ENCODE results near the gene HOMER2.

The HOMER2 gene

DNA sequence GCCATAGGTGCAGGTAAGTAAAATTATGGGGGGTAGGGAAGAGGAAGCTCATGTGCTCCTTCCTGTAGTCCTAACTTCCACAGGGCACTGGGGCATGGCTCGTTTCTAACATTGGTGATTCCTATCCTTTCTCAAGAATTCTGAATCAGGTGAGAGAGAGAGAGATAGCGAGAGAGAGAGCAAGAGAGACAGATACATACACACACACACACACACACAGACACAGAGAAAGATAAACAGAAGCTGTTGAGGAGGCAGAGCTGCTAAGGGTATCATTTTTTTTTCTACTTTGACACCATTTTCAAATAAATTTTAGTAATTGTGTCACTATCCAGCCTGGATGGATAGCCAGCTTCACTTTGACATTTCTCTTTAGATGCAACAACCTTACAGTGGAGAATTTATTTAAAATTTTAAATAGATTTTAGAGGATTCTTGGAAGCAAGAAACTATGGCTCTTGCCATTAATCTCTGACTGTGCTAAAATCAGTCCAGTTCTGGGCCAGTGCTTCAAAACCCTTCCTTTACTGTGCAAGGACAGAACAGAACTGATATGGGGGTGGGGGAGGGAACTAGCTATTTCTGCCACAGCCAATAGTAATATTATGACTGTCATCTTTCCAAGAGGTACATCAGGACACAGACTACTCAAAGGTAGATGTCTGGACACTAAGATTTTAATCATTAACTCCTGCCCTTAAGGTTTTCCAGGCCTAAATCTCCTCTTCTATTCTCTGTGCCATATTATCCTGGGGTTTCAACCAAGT, 18.9 kb upstream of the HOMER2 start:
- no peak for DNase-seq
- TF ChIP-seq, protein P1, sequence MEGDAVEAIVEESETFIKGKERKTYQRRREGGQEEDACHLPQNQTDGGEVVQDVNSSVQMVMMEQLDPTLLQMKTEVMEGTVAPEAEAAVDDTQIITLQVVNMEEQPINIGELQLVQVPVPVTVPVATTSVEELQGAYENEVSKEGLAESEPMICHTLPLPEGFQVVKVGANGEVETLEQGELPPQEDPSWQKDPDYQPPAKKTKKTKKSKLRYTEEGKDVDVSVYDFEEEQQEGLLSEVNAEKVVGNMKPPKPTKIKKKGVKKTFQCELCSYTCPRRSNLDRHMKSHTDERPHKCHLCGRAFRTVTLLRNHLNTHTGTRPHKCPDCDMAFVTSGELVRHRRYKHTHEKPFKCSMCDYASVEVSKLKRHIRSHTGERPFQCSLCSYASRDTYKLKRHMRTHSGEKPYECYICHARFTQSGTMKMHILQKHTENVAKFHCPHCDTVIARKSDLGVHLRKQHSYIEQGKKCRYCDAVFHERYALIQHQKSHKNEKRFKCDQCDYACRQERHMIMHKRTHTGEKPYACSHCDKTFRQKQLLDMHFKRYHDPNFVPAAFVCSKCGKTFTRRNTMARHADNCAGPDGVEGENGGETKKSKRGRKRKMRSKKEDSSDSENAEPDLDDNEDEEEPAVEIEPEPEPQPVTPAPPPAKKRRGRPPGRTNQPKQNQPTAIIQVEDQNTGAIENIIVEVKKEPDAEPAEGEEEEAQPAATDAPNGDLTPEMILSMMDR (IDR thresholded peaks at IDR 0.05), result no peak
- H3K36me3 ChIP-seq, result no peaks in the 10 kb centered on the region
- H3K4me1 ChIP-seq, result no peaks in the 10 kb centered on the region
- H3K27ac ChIP-seq, result no peak overlapping the region
- no peaks in the 10 kb centered on the region for H3K9me3 ChIP-seq
- no peak overlapping the region for H3K4me3 ChIP-seq
- intact Hi-C loops (cut with DNase I; ENCODE audit: low total_unique reads), result no loop called here
- no peaks in the 10 kb centered on the region for H3K27me3 ChIP-seq

DNA sequence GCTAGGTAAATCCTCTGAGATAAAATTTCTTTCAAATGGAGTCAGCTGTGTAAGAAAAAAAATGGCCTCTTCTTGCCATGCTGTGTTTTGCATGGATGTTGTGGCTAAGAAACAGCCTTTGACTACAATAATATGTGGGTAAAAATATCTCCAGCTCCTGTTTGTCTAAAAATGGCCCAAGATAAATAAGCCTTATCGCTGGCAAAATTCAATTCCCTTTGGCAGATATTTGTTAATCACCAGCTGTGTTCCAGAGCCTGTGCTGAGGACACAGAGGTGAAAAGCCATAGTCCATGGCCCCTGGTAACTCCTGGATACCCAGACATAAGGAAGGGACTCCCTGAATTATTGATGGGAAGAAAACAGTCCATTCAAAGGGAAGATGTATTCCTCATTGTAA, 18.2 kb upstream of the HOMER2 start:
- Histone ChIP-seq H3K9me3 (no peaks in the 10 kb centered on the region), H3K27me3 (no peaks in the 10 kb centered on the region), H3K27ac (no peak overlapping the region), H3K4me1 (no peaks in the 10 kb centered on the region), H3K36me3 (no peaks in the 10 kb centered on the region), H3K4me3 (no peak overlapping the region)
- TF ChIP-seq, protein P1 (IDR thresholded peaks at IDR 0.05), result no peak
- intact Hi-C loops (cut with DNase I; ENCODE audit: low total_unique reads), result no loop called here
- no peak for DNase-seq

DNA sequence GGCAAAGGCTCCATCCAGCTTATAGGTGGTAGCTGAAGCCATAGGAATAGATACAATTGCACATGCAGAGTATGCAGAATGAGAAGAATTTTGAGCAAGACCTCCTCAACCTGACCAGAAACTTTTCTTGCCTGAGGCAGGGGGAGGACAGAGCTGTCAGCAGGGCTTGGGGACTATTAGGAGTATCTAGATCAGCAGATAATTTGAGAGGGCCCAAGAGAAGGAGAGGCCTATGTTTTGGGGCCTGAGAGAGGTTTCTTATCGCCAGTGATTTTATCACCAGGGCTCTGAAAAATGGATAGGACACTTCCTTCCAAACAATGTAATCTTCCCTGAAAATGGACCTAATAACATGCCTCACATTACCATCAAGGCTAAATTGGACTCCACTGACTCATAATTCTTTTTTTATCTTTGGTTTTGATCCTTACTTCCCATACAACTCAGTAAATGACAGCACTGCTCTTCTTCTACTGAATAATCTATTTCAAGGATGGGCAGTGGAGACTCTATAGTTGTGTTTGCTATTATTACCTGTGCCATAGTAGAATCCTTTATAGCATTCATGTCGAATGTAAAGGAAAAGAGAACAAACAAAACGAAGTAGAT, 17.7 kb upstream of the HOMER2 start:
- Histone ChIP-seq H3K4me3 (no peak overlapping the region), H3K27ac (no peak overlapping the region), H3K9me3 (no peaks in the 10 kb centered on the region), H3K4me1 (no peaks in the 10 kb centered on the region), H3K36me3 (no peaks in the 10 kb centered on the region), H3K27me3 (no peaks in the 10 kb centered on the region)
- intact Hi-C loops (cut with DNase I; ENCODE audit: low total_unique reads), result no loop called here
- no peak for DNase-seq
- TF ChIP-seq, protein P1 (IDR thresholded peaks at IDR 0.05), result no peak

DNA sequence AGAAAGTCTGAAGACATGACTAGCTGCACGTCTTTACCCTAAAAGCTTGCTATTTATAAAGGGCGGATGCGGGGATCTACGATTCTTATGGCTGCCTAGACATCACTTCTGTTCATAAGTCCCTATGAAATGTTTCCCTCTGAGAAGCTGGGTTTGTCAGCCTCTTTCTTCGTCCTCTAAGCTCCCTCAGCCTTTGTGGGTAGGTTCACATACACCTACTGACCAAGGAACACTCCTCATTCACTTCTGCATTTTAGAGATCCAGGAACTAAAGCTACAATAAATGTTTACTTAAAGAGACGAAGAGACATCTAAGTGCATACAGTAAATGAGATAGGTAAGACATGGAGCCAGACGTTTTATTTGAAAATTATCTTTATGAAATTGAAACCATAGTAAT, 16.8 kb upstream of the HOMER2 start:
- Histone ChIP-seq H3K4me1 (no peaks in the 10 kb centered on the region), H3K27me3 (no peaks in the 10 kb centered on the region), H3K4me3 (no peak overlapping the region), H3K36me3 (no peaks in the 10 kb centered on the region), H3K27ac (no peak overlapping the region), H3K9me3 (no peaks in the 10 kb centered on the region)
- intact Hi-C loops (cut with DNase I; ENCODE audit: low total_unique reads), result no loop called here
- no peak for DNase-seq
- TF ChIP-seq, protein P1 (IDR thresholded peaks at IDR 0.05), result no peak

DNA sequence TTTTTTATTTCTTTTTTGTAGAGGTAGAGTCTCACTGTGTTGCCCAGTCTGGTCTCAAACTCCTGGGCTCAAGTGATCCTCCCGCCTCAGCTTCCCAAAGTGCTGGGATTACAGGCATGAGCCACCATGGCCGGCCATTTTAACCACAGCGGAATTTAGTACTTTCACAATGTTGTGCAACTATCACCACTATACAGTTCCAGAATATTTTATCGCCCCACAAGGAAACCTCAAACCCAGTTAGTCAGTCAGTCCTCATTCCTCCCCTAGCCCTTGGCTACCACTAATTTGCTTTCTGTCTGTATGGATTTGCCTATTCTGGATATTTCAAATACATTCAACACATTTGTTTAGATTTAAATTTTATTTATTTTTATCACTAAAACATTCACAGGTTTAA, 15.5 kb upstream of the HOMER2 start:
- intact Hi-C loops (cut with DNase I; ENCODE audit: low total_unique reads), result no loop called here
- no peak overlapping the region for H3K27ac ChIP-seq
- no peak for DNase-seq
- no peak overlapping the region for H3K4me3 ChIP-seq
- H3K9me3 ChIP-seq, result no peaks in the 10 kb centered on the region
- H3K4me1 ChIP-seq, result no peaks in the 10 kb centered on the region
- H3K36me3 ChIP-seq, result no peaks in the 10 kb centered on the region
- TF ChIP-seq, protein P1 (IDR thresholded peaks at IDR 0.05), result no peak
- H3K27me3 ChIP-seq, result no peaks in the 10 kb centered on the region
